Measurements from ENCODE around the gene TAPT1. TPM values are rescaled to one million over a fixed set of nuclear protein-coding genes. Genes with fewer than 3 reads are reported as not detected.

TAPT1 gene
- polyA plus RNA-seq, 1 of the 3 experiments (the other 2 are of a cell fraction) = 6.2 TPM

DNA sequence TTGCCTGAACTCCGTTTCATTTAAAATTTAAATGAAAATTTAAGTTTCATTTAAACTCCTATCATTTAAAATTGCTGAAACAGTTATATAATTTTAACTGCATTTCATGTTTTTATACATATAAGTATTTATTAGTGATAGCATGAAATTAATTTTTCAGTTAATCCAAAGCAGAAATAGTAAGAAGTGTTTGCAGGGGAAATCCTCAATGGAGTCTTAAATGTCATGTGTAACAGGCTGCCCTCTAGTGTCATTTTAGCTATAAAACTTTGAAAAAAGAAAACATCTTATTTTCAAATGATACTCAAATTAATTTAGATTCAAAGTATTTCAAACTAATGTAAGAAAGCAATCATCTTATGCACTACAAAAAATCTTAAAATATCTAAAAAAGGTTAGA is 27.2 kb downstream of the TAPT1 start (continued):
- TF ChIP-seq REST (IDR thresholded peaks at IDR 0.05; ENCODE audit: low read depth, low read length) = no peak
- no peak for TF ChIP-seq ELF1 (IDR thresholded peaks at IDR 0.05)
- TF ChIP-seq CHD2 (IDR thresholded peaks at IDR 0.05; ENCODE audit: low read length, partially characterized antibody) = no peak
- TF ChIP-seq NFIC (IDR thresholded peaks at IDR 0.05; ENCODE audit: borderline replicate concordance) = no peak
- TF ChIP-seq, protein P1, sequence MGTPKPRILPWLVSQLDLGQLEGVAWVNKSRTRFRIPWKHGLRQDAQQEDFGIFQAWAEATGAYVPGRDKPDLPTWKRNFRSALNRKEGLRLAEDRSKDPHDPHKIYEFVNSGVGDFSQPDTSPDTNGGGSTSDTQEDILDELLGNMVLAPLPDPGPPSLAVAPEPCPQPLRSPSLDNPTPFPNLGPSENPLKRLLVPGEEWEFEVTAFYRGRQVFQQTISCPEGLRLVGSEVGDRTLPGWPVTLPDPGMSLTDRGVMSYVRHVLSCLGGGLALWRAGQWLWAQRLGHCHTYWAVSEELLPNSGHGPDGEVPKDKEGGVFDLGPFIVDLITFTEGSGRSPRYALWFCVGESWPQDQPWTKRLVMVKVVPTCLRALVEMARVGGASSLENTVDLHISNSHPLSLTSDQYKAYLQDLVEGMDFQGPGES (IDR thresholded peaks at IDR 0.05; ENCODE audit: low read depth, low read length) = no peak
- TF ChIP-seq, protein P2, sequence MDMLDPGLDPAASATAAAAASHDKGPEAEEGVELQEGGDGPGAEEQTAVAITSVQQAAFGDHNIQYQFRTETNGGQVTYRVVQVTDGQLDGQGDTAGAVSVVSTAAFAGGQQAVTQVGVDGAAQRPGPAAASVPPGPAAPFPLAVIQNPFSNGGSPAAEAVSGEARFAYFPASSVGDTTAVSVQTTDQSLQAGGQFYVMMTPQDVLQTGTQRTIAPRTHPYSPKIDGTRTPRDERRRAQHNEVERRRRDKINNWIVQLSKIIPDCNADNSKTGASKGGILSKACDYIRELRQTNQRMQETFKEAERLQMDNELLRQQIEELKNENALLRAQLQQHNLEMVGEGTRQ (IDR thresholded peaks at IDR 0.05; ENCODE audit: borderline replicate concordance, low read depth, low read length) = no peak
- no peak for TF ChIP-seq FOSL2 (IDR thresholded peaks at IDR 0.05; ENCODE audit: borderline replicate concordance, low read depth)

DNA sequence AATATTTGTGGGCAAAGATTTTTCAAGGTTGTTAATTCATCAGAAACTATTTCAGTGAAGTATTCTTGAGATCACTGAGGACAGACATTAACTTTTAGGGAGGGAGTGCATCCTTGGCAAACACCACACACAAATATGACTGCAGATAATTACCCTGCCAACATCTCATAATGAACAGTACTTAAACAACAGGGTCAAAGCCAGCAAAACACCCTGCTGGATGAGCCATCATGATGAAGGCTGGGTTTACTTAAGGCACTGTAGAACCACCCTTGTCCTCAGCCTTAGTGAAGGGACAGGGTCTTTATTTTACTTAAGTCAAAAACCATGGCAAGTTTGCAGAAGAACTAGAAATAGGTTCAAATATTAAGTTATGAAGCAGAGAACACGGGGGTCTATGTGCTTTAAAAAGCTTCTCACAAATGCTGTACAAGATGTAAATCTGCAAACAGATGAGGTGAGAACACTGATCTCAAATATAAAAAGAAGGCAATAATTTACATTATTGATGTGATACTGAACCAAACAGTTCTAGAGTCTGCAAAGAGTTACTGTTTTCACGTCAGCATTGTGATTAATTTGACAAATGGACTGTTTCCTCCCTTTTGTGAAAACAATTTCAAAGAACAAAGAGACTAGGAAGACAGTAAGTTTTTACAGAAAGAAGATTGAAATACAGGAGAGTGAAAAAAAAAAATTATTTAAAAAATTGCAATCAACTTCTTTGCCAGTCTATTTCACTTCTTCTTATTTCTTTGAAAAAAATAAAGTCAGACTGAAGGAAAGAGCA is 28.2 kb downstream of the TAPT1 start:
- no peaks in the 10 kb centered on the region for H3K9me3 ChIP-seq
- DNase-seq = no peak
- H4K20me1 ChIP-seq (ENCODE audit: insufficient read depth) = no peaks in the 10 kb centered on the region
- no peak overlapping the region for H3K4me3 ChIP-seq (ENCODE audit: low read depth in 2 of 2, low read length in 1 of 2)
- no peak overlapping the region for H3K27ac ChIP-seq (ENCODE audit: low read depth in 2 of 2, low read length in 1 of 2)
- 92% methylated on average over 2 of the region's 2 CpGs for WGBS (ENCODE audit: low lambda C conversion rate)
- no peak overlapping the region for H3K9ac ChIP-seq
- no peaks in the 10 kb centered on the region for H3F3A ChIP-seq (replicated peaks; ENCODE audit: insufficient read depth)
- peaks cover 5 to 19% of the 10 kb centered on the region in 2 experiments for H3K36me3 ChIP-seq (replicated peaks in 1 of 2; ENCODE audit: control insufficient read depth in 1 of 2, insufficient read depth in 2 of 2, low read length in 1 of 2)
- H3K4me2 ChIP-seq = no peak overlapping the region
- CTCF ChIA-PET = interaction anchor here (0.8 to 2.9 kb wide), 28 partner anchors 10 to 393 kb away, joined by 3 to 20 read pairs (median 5); no protein-coding TSS in a partner anchor
- H3K4me1 ChIP-seq (ENCODE audit: control insufficient read depth in 1 of 2, insufficient read depth in 2 of 2, low read depth in 1 of 2, low read length in 1 of 2) = peaks cover 2 to 12% of the 10 kb centered on the region in 2 experiments
- POLR2A ChIA-PET = no interaction called here
- H3K79me2 ChIP-seq (ENCODE audit: insufficient read depth) = no peaks in the 10 kb centered on the region; the same call in none of the 2 replicates
- H3K9me2 ChIP-seq = no peaks in the 10 kb centered on the region
- no peaks in the 10 kb centered on the region for H3K27me3 ChIP-seq (ENCODE audit: insufficient read depth)
- H2AFZ ChIP-seq (ENCODE audit: low read depth) = no peak overlapping the region
- TF ChIP-seq TCF12 (IDR thresholded peaks at IDR 0.05) = no peak
- TF ChIP-seq FOXJ3 (CRISPR knock-in tag; IDR thresholded peaks at IDR 0.05) = no peak
- TF ChIP-seq EZH2phosphoT487 (IDR thresholded peaks at IDR 0.05; ENCODE audit: borderline replicate concordance, low read depth) = no peak
- TF ChIP-seq MEF2A (IDR thresholded peaks at IDR 0.05; ENCODE audit: borderline replicate concordance, low read depth) = no peak
- TF ChIP-seq, protein P3, sequence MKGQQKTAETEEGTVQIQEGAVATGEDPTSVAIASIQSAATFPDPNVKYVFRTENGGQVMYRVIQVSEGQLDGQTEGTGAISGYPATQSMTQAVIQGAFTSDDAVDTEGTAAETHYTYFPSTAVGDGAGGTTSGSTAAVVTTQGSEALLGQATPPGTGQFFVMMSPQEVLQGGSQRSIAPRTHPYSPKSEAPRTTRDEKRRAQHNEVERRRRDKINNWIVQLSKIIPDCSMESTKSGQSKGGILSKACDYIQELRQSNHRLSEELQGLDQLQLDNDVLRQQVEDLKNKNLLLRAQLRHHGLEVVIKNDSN (IDR thresholded peaks at IDR 0.05; ENCODE audit: borderline replicate concordance, low read depth) = no peak
- TF ChIP-seq, protein P1 (IDR thresholded peaks at IDR 0.05; ENCODE audit: low read depth, low read length) = no peak
- TF ChIP-seq JUND (IDR thresholded peaks at IDR 0.05) = no peak
- TF ChIP-seq CHD2 (IDR thresholded peaks at IDR 0.05; ENCODE audit: low read length, partially characterized antibody) = no peak
- no peak for TF ChIP-seq REST (IDR thresholded peaks at IDR 0.05; ENCODE audit: low read depth, low read length)
- TF ChIP-seq GABPA (IDR thresholded peaks at IDR 0.05; ENCODE audit: low read depth) = no peak
- no peak for TF ChIP-seq EP300 (IDR thresholded peaks at IDR 0.05; ENCODE audit: borderline replicate concordance in 1 of 2, low read depth in 1 of 2, low read length in 1 of 2)
- no peak for TF ChIP-seq POLR2AphosphoS5 (IDR thresholded peaks at IDR 0.05; ENCODE audit: low read depth, low read length)
- TF ChIP-seq NFIC (IDR thresholded peaks at IDR 0.05; ENCODE audit: borderline replicate concordance) = no peak
